NCI-H510A (cell line): Measurements from ENCODE around the gene NFXL1.

Source experiments
- DNase-seq: peaks from one replicate; lab custom pipeline; 2025; lab: John Stamatoyannopoulos, UW

NFXL1 gene

DNA sequence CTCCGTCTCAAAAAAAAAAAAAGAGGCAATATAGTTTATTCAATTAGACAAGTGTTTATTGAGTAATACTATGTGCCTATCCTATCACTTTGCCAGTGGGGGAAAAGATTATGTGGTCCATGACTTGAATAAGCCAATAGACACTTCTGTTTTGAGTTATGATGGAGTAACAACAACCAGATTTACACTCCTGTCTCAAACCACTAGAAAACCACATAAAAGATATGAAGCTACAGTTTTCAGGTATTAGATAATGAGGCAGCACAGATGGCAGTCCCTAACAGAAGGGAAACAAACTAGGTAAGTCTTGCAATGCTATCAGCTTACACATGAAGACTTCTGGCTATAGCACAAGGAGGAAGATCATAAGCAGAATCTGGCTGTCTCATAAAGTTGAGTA is 22.5 kb downstream of the NFXL1 start:
- DNase-seq = no peak

DNA sequence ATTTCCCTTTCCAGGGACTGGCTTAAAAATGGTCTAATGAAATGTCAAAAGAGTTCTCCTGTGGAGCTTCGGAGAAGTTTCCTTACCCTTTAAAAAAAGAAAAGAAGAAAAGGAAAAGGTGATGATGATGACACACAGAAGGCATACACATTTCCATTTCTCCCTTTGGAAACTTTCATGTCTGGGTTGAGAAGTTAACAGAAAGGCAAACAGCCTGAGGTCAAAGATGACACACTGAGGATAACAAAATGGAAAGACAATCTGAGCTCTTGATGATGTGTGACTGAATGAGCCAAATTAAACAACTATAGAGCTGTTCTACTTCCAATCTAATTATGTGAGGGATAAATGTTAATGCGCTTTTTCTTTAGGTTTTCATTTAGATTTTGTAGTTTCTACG is 32.2 kb downstream of the NFXL1 start:
- DNase-seq = no peak

DNA sequence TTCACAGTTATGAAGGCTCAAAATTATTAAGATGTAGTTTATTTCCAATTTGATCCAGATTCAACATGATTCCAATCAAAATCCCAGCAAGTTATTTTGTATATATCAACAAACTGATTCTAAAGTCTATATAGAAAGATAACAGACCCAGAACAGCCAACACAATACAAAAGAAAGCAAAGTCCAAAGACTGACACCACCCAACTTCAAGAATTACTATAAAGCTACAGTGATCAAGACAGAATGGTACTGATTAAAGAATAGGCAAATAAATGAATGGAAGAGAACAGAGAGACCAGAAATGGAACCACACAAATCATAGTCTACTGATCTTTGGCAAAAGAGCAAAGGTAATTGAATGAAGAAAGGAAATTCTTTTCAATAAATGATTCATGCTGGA is 34.9 kb downstream of the NFXL1 start:
- DNase-seq = no peak

DNA sequence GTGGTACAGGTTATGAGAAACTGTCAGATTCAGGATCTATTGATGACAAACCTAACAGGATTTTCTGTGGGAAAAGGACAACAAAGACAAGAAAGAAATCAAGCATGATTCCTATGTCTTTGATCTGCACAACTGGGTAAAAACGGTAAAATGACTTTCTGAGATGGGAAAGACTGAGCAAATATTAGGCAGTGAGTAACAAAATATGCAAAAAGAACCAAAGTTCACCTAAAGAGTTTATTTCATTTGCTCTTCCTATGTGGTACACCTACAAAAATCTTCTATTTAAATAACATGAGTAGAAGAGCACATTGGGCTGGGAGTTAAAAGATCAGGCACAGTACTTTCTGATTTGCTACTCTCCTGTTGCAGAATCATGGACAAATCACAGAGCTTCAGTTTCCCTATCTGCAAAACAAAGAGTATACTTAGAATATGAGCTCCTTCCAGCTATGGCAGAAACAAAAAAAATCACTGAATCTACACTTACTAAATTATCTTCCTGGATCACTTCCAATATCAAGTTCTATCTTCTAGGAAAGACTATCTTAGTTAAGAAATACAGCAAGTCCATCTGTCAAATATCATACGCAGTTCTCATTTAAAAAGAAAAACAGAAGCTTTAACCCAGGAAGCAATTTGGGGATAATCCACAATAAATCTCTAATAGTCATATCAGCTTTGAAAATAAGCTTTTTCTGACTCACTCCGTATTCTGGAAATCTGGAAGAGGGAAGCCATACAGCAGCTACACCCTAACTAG is 37.4 kb downstream of the NFXL1 start:
- DNase-seq = no peak

DNA sequence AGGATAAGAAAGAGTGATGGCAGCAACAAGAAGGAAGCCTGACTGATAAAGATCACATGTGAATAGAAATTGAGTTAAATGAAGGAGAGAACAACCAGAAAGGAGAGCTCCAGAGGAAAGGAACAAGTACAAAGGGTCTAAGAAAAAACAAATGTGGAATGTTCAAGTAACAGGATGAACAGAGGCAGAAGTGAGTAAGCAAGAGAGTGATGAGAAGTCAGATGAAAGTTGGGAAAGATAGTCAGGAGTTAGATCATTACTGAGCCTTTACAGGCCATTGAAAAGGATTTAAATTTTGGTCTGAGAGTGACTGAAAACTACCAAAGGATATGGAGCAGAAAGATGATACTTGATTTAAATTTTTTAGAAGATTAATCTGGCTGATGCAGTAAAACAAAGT is 38.1 kb downstream of the NFXL1 start:
- no peak for DNase-seq

DNA sequence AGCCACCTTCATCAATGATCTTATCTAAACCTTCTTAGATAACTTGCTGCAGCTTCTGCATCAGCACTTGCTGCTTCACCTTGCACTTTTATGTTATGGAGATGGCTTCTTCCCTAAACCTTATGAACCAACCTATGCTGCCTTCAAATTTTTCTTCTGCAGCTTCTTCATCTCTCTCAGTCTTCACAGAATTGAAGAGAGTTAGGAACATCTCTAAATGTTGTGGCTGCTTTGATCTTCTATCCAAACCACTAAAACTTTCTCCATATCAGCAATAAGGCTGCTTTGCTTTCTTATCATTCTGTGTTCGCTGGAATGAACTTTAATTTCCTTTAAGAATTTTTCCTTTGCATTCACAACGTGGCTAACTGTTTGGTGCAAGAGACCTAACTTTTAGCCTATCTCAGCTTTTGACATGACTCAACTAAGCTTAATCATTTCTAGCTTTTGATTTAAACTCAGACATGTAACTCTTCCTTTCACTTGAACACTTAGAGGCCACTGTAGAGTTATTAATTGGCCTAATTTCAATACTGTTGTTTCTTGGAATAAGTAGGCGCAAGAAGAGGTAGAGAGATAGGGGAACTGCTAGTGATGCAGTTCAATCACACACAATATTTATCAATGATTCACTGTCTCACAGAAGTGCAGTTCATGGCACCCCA is 40.4 kb downstream of the NFXL1 start:
- DNase-seq = no peak

DNA sequence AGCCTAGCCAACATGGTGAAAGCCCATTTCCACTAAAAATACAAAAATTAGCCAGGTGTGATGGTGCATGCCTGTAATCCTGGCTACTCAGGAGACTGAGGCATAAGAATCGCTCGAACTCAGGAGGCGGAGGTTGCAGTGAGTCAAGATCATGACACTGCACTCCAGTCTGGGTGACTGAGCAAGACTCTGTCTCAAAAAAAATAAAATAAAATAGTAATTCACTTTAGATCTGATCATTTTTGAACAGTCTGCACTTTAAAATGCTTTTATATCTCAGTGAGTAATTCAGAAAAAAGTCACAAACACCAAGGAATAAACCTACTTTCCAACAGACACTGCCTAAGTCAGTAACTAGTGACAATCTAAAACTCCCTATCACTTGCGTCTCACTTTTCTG is 50.9 kb downstream of the NFXL1 start:
- DNase-seq = no peak

DNA sequence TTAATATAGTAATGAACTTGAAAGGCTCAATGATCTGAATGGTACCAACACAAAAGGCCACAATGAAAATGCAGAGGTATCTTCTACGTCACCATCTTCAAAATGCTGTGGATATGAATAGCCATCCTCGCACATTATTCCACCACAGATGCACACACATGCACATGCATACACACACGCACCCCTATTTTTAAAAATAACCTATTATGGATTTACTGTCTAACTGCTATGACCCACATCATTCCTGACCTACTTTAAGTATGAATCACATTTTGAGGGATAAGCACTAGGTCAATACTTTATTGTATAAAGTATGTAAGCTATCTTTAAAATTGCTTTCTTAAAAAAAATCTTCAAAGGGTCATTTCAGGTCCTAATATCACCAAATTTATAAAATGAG is 52.1 kb downstream of the NFXL1 start:
- DNase-seq = no peak

DNA sequence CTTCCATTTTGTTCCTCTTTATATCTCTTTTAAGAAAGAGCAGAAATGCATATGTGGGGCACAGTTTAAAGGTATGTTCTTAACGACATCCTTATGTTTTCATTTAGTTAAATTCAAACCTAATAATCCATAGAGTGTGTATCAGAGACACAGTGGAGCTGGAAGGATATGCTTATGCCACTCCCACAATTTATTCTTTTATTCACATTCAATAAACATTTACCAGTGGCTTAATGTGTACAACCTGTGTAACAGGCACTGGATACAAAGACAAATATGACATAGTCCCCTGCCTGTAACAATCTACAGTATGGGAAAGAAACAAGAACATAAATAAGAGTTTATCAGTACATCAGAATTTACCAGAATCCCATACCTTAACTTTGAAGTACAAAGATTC is 54.1 kb downstream of the NFXL1 start:
- no peak for DNase-seq

DNA sequence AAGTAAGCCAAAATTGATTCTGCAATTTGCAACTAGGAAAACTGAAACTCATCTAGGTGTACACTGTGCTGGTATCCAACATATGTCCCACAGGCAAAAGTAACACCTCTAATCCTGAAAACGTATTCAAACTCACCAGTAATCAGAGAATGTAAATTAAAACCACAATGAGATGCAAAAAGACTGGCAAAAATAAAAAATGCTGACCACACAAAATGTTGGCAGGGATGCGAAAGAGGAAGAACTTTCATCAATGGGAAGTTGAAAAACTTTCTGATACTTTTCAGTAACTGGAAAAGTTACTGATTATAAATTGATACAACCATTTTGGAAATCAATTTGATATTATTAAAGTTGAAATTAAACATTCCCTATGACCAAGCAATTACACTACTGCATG is 56.4 kb downstream of the NFXL1 start:
- no peak for DNase-seq

DNA sequence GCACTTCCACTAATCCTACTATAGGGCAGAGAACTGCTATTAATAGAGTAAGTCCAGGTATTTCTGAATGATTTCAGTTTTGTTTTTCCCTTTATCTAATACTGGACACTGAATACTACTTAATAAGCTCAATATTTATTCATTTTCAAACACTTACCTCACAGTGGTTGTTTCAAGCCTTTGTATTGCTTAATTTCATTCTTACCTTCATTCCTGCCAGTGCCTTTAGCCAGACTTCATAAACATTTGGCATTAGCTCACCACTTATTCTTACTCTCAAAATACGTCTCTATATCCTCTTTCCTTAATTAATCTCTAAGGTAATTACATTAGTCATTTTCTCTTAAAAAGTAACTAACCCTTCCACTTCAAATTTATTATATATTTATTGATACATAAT is 57.7 kb downstream of the NFXL1 start:
- DNase-seq = no peak

DNA sequence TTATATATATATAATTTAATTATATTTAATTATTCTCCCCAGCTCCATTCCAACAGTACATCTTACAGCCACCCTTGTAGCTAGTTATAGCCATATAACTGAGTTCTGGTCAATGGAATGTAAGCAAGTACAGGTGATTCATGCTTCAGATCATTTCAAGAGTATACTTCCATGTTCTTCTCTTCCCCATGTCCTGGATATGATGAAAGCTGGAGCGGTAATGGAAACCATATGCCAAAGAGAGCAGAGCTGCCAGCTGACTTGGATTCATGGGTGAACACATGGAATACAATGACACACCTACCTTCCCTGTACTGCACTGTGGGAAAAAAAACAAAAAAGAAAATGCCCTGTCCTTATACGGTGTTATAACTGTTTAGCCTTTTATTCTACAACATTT is 59.0 kb downstream of the NFXL1 start:
- DNase-seq = no peak

DNA sequence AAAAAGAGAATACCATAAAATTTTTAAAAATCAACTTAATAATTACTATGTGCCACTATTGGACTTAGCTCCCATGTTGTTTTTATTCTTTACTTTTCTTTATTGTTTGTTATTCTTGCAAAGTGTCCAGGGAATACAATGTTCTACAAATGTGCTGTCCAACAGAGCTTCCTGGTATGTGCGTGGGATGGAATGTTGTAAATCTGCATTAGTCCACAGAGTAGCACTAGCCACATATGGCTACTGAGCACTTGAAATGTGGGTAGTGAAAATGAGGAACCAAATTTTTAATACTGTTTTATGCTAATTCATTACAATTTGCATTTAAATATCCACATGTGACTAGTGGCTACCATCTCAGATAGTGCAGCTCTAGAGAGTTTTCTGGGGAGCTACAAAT is 62.2 kb downstream of the NFXL1 start:
- no peak for DNase-seq

DNA sequence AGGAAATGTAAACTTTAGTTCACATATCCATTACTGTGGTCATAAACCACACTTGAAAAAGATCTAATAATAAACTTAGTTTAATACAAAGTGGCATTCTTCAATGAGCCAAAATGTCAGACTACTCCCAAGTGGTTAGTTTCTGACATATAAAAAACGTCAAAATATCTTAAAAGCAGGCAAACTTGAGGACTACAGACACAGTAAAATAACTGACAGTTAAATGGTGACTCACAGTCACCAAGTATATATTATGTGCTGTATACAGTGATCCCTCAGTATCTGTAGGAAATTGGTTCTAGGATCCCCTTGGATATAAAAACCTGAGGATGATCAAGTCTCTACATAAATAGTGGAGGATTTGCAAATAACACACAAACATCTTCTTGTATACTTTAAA is 64.9 kb downstream of the NFXL1 start:
- no peak for DNase-seq

DNA sequence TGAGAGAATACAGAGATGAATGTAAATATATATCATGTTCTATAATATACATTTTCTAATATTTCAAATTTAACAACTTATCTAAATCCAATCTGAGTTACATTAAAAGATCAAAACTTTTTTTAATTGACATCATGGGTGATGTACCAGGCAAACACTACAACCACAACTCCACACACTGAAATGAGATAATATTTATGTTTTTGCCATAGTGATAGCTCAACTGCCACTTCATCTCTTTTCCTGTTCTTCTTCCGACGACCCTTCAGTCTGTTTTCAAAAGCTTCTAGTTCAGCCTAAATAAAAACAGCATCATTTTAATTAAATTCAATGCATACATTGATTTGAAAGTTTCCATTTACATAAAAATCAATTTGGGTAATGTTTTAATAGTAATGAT is 66.3 kb downstream of the NFXL1 start:
- no peak for DNase-seq

DNA sequence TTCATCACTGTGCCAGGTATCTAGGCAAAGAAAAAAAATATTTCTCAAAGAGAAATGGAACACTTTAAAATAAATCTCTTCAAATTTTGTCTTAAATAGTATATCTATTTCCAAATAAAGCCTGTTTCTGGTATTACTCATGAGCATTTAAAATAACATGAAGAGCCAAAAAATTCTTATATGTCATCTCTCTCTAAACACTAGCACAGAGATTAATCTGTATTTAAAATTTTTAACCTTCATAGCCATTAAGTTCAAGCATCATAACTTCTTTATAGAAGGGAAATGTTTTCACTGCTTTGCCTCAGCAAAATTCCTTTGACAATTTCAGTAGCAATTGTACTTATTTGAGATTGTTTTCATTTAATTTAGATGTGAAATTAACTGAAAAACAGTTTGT is 71.4 kb downstream of the NFXL1 start:
- DNase-seq = no peak

DNA sequence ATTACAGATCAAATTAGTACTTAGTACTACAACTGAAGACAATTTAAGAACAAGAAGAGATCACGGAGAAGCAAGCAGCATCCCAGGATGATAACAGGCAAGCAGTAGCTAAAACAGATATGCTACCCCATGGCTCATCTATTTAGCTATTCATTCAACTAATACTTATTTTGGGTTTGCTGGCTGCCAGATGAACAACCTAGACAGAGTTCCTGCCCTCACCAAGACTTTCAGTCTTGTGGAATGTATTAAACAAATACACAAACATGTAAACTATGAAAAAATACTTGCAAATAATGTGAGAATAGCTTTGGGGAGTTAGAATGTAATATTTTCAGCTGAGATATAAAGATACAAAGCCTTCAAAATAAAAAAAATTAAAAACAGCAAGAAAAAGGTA is 74.1 kb downstream of the NFXL1 start:
- DNase-seq = no peak

DNA sequence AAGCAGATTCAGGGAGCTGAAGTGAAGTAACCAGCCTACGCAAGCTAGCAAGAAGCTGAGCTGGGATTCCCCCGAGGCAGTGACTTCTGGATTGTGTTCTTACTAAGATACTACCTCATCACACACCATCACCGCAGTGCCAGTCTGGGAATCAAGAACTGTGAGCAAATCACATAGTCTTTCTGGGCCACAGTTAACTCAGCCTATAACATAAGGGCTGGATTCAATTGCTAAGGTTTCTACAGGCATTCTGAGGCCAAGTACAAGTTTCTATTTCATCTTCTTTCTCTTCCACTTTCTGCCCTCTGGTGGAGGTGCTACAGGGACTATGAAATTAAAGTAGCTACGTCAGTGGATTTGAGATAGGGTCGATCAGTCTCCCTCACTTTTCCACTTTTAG is 75.1 kb downstream of the NFXL1 start:
- no peak for DNase-seq

DNA sequence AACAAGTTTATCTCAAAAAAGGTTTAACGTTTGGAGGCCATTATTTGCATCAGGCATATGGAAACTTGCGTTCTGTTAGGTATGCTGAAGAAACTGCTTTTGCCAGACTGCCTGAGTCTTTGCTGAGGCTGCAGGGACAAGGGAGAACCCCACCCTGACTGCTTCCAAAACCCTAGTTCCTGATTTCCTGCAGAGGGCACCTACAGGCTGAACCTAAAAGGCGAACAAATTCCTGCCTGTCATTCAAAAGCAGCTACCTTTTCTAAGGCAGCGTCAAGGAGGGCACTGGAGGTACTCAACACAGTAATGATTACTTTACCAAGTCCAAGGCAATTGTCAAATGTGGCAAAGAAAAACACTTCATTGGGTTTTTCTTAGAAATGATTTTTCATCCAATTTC is 75.9 kb downstream of the NFXL1 start:
- no peak for DNase-seq

DNA sequence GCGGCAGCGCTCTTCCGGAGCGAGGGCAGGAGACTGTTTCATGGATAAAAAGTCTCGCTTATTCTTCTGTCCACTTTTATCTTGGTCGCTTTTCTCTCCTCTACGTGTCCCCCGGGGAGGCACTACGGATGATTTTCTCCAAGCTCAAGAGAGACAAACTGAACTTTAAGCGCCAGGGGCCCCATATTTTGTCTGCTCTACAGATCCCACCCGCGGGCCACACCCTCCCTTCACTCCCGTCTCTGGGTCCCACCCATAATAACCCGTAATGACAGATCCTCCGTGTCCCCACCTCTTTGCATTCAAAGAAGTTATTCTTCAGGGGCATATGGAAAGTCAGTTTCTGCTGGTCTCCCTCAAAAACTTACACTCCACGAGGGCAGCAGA is 76.5 kb downstream of the NFXL1 start, which contains the start of gene CORIN:
Gene CORIN (minus strand): TSS at position 160 of the 387 bp plus-strand sequence. CDS start 118 bp downstream, at position 42.
- DNase-seq = no peak

DNA sequence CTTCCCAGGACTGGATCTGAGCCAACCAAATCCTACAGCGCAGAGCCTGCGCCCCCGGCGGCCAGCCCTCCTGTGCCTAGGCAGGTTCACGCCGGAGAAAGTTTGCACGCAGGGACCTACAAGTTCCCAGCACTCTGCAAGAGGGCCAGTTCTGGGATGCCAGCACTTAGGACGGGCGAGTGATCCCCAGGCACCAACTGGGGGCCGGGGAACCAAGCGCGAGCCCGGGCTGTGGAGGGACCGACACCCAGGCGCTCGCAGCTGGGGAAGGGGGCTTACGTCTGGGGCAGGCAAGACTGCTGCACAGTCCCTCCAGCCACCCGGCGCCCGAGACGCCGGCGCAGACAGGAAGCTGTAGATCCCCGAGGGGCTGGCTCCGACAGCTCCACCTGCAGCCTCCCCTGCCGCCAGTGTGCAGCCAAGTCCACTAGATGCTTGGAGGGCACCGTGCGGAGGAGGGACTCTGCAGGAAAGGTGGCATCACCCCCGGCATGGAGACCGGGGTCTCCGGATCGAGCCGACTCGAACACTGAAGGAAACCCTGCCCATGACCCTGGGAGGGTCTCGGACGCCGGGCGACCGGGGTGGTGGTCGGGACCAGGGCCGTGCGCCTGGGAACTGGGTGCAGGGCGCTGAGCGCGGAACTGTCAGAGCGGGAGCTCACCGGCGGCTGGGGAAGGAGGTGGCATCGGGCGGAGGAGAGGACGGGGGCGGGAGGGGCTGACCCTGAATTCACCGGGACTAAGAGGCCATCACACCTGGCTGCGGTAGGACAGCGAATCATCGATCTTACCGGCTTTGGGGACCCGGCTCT is 77.1 kb downstream of the NFXL1 start:
- peak; percentile 21 for DNase-seq

DNA sequence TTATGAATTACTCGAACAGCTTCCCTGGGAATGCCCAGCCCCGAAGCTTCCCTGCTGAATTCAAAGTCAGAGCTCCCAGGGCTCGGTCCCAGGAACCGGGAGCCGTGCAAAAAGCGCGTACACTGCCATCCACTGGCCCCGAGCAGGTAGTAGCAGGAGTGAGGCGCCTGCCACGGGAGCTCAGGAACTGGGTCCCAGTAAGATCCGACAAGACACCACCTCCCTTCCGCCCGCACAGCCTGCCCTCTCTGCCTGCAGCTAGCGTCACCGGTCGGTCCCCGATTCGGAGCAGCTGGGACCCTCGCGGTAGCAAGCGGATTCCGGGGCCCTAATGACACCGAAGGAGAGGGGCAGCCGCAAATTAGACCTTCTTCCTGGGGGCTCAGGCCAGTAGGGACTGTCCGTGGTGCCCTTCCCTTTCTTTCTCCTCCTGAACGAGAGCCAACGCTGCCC is 77.7 kb downstream of the NFXL1 start:
- peak; percentile 65 for DNase-seq

DNA sequence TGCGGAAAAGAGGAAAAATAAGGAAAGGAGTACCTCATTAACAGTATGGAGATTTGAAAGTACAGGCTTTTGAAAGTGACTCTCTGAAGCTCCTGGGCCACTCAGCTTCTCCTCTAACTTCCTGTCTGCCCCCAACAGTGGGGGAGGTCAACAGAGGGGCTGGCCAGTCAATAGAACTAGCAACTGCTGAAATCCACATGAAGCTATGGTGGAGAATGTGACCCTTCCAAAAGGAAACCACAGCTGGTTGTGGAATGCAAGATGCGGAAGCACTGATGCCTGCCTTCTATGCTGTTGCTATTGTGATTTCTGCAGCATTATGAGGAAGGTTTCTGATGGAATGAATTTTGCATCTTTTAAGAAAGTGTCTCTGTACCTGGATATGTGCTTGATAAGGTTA is 78.9 kb downstream of the NFXL1 start:
- no peak for DNase-seq
